Stimulated activated CD4-positive, alpha-beta T cell treated with anti-CD3 and anti-CD28 coated beads, Interleukin-12 subunit alpha, Interleukin-12 subunit beta, amount 100 ng/mL, for 24 hours (primary cell): ENCODE results near the gene COPE.
"Not testable (repeated sequence)": the region's sequence is repeated elsewhere in the genome, so short reads cannot be mapped to it uniquely, and the experiment has no call there.

Source experiments
- DNase-seq, 2 experiments: peaks; one replicate each; pipeline ENCODE4 v3.0.0-alpha.2; 2020; ENCODE audit warnings: low read depth in 2 of 2

Gene COPE

GRCh38 chr19:18919086-18919899, at the start of gene COPE, which contains the start of gene DDX49:
Gene COPE, minus strand, starts transcription at chr19:18919387. Its CDS starts 39 bp downstream, at chr19:18919348.
Gene DDX49, plus strand, starts transcription at chr19:18919715. Its CDS starts 27 bp downstream, at chr19:18919742.
- peak; percentile 97 to 98 for DNase-seq

DNA sequence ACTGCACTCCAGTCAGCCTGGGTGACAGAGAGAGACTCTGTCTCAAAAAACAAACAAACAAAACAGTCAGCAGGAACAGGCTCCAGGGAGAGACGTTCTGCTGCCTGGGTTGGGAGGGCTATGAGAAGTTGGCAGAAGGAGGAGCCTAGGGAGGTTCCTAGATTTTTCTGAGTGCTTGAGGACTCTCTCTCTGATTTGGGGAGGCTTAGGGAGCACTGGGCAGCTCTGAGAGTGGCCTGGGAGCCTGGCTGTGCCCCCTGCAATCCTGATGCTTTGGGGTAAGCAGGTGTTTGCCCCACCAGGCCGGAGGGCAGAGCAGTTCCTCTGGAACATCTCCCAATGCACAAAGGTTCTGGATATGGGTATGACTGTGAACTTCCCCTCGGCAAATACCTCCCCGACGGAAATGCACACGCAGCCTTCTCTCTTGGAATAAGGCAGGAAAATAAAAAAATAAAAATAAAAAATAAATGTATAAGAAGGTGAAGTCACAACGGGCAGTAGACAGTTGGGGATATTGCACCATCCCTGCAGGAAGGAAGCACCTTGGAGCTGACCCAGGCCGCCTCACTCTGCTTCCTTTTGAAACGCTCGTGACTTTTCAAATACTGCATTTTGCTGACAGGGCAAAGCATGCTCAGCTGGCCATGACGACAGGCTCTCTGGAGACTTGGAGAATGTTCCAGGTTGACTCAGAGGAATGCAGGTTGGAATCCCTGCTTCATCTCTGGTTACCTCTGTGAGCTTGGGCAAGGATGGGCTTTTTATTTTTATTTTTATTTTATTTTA, 48.4 kb upstream of the COPE start:
- DNase-seq: no peak

GRCh38 chr19:18966307-18966706, 47.1 kb upstream of the COPE start:
- no peak for DNase-seq

GRCh38 chr19:18964121-18964520, 44.9 kb upstream of the COPE start:
- DNase-seq: no peak

GRCh38 chr19:18961767-18962620, 42.8 kb upstream of the COPE start:
- DNase-seq: no peak

DNA sequence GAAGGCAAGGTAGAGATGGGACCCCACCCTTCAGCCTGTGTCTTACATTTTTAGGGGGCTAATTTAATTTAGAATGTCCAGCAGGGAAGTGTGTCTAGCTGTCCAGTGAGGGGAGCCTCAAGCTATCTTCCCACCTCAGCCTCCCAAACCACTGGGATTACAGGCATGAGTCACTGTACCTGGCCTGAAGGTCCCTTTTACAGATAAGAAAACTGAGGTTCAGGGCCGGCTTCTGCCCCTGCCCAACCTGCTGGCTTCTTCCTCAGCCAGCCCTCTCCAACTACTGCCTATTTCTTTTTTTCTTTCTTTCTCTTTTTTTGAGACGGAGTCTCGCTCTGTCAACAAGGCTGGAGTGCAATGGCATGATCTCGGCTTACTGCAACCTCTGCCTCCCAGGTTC, 41.2 kb upstream of the COPE start:
- DNase-seq: no peak

DNA sequence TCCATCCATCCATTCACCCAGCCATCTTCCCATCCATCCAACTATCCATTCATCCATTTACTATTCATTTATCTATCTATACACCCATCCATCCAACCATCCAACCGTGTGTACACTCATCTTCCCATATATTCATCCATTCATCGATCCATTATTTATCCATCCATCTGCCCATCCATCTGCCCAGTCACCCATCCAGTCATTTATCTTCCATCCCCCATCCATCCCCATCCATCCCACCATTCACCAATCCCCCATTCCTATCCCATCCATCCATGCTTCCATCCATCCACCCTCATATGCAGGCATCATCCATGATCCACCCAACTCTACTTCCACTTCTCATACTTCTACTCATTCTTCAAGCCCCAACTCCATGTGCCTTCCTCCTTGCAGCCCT, 35.9 kb upstream of the COPE start:
- no peak for DNase-seq

GRCh38 chr19:18954094-18954493, 34.9 kb upstream of the COPE start:
- no peak for DNase-seq

GRCh38 chr19:18952364-18953003, 33.3 kb upstream of the COPE start:
- DNase-seq: not testable (repeated sequence)

- DNase-seq: no peak
Measured at GRCh38 chr19:18951721-18952281, 32.6 kb upstream of the COPE start.

- DNase-seq: no peak
Measured at GRCh38 chr19:18949858-18950257, 30.7 kb upstream of the COPE start.

GRCh38 chr19:18948976-18949356, 29.8 kb upstream of the COPE start:
- DNase-seq: no peak

GRCh38 chr19:18948075-18948975, 29.1 kb upstream of the COPE start:
- DNase-seq: no peak

DNA sequence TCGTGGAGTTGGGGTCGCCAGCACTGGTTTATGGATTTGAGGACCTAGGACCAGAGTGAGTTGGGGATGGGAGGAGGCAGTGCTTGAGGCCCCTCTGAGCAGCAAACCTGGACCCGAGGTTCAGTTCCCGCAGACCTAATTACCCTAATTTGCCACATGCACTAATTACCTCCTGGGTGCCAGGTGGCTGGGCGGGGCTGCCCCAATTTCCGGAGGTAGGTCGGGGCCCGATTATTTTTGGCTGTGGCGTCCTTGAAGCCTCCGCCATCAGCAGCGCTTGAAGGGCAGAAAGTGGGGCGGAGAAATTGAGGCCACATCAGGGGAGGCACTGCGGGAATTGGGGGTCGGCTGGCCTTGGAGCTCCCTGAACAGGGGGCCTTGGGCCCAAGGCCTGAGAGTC, 27.7 kb upstream of the COPE start:
- DNase-seq: no peak

- no peak for DNase-seq
Measured at GRCh38 chr19:18946335-18946734, 27.1 kb upstream of the COPE start.

DNA sequence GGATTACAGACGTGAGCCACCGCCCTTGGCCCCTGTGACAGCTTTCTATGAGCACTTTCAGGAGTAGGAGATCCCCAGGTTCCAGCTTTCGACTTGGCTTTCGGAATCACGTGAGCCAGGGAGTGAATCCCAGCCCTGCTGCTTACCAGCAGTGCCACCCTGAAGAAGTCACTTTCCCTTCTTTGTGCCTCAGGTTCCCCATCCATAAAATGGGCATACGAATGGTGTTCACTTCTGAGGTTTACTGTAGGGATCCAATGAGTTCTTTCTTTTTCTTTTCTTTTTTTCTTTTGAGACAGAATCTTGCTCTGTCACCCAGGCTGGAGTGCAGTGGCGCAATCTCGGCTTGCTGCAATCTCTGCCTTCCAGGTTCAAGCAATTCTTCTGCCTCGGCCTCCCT, 26.1 kb upstream of the COPE start:
- no peak for DNase-seq

- DNase-seq: no peak
Measured at GRCh38 chr19:18943465-18943864, 24.3 kb upstream of the COPE start.

DNA sequence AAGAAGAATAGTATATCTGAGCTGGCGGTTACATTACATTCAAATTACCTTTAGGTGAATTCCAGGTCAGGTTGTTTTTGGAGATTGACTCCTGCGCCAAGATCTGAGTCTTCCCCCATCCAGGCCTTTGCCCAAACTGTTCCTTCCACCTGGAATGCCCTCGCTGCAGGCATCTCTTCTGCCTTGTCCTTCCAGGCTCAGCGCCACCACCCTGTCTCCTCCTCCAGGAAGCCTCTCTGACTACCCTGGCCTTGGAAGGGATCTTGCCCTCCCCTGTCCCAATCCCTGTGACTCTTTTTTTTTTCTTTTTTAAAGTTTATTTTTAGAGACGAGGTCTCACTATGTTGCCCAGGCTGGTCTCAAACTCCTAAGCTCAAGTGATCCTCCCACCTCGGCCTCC, 23.5 kb upstream of the COPE start:
- no peak for DNase-seq

GRCh38 chr19:18941628-18942354, 22.6 kb upstream of the COPE start:
- no peak for DNase-seq
